Measurements from ENCODE around the gene RBFOX1.

DNA sequence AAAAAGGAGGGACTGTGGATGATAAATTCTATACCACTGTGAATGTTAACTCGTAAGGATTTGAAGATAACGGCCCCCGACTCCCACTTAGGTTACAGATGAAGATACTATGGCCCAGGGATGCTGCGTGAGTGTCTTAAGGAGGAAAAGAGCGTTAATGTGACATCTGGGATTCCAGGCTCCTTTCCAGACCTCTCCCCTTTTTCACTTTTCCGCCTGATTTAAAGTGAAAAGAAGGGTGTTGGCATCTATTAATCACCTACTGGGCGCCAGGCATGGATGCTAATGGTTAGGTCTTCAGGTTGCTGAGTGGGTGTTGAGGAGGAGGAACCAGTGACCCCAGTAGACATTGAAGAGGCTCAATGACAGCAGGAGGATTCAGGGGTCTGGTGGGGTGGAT is 117.8 kb downstream of the RBFOX1 start:
- TF ChIP-seq, protein P1, sequence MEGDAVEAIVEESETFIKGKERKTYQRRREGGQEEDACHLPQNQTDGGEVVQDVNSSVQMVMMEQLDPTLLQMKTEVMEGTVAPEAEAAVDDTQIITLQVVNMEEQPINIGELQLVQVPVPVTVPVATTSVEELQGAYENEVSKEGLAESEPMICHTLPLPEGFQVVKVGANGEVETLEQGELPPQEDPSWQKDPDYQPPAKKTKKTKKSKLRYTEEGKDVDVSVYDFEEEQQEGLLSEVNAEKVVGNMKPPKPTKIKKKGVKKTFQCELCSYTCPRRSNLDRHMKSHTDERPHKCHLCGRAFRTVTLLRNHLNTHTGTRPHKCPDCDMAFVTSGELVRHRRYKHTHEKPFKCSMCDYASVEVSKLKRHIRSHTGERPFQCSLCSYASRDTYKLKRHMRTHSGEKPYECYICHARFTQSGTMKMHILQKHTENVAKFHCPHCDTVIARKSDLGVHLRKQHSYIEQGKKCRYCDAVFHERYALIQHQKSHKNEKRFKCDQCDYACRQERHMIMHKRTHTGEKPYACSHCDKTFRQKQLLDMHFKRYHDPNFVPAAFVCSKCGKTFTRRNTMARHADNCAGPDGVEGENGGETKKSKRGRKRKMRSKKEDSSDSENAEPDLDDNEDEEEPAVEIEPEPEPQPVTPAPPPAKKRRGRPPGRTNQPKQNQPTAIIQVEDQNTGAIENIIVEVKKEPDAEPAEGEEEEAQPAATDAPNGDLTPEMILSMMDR (IDR thresholded peaks at IDR 0.05) = no peak
- no peak for TF ChIP-seq EZH2 (IDR thresholded peaks at IDR 0.05; ENCODE audit: borderline replicate concordance, insufficient read depth, low read depth, low read length, poor library complexity, severe bottlenecking)
